ENCODE results near the gene ZNF618.

ZNF618 gene, protein sequence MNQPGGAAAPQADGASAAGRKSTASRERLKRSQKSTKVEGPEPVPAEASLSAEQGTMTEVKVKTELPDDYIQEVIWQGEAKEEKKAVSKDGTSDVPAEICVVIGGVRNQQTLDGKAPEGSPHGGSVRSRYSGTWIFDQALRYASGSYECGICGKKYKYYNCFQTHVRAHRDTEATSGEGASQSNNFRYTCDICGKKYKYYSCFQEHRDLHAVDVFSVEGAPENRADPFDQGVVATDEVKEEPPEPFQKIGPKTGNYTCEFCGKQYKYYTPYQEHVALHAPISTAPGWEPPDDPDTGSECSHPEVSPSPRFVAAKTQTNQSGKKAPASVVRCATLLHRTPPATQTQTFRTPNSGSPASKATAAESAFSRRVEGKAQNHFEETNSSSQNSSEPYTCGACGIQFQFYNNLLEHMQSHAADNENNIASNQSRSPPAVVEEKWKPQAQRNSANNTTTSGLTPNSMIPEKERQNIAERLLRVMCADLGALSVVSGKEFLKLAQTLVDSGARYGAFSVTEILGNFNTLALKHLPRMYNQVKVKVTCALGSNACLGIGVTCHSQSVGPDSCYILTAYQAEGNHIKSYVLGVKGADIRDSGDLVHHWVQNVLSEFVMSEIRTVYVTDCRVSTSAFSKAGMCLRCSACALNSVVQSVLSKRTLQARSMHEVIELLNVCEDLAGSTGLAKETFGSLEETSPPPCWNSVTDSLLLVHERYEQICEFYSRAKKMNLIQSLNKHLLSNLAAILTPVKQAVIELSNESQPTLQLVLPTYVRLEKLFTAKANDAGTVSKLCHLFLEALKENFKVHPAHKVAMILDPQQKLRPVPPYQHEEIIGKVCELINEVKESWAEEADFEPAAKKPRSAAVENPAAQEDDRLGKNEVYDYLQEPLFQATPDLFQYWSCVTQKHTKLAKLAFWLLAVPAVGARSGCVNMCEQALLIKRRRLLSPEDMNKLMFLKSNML

DNA sequence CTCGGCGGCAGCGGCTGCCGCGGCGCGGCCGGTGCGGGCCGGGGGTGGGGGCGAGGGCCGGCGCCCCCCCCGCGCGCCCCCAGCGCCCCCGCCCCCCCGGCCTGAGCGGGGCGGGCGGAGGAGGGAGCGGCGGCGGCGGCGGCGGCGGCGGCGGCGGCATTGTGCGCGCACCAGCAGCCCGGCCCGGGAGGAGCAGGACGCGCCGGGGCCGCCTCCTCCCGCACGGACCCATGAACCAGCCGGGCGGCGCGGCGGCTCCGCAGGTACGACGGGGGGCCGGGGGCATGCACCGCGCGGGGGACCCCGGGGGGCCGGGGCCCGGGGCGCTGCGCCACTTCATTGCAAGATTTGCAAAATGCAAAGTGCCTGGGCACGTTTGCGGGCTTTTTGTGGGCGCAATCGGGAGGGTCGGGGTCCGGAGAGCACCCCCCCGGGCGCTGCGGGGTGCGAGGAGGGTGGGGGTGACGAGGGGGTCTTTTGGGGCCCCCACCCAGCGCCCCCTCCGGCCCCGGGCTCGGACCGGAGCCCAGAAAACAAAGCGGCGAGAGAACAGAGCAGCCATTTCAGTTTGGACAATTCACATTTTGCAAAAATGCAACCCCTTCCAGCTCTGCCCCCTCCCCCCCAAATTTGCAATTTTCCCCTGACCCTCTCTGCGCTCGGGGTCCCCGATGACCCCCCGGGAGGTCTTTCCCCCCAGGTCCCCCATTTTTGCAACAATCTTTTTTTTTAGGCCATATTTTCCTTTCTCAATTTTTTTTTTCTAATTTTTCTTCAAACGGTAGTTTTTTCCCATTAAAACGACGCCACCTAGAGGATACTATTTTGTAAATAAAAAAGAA lies at the start of gene ZNF618:
Gene ZNF618, plus strand, starts transcription at position 159 of the 842 bp plus-strand sequence. Its CDS starts 72 bp downstream, at position 231.
- no peak for DNase-seq (ENCODE audit: extremely low read depth in 1 of 2, low read depth in 1 of 2)

DNA sequence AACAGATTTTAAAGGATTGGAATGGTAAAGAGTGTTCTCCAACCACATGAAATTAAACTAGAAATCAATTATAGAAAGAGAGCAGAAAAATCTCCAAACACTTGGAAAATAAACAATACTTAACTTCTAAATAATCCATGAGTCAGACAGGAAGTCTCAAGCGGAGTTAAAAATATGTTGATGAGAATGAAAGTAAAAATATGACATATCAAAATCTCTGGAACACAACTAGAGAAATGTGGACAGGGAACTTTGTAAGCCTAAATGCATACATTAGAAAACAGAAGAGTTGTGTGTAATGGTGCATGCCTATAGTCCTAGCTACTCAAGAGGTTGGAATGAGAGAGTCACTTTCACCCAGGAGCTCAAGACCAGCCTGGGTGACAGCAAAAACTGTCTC lies 47.9 kb upstream of the ZNF618 start:
- DNase-seq (ENCODE audit: extremely low read depth in 1 of 2, low read depth in 1 of 2): no peak

DNA sequence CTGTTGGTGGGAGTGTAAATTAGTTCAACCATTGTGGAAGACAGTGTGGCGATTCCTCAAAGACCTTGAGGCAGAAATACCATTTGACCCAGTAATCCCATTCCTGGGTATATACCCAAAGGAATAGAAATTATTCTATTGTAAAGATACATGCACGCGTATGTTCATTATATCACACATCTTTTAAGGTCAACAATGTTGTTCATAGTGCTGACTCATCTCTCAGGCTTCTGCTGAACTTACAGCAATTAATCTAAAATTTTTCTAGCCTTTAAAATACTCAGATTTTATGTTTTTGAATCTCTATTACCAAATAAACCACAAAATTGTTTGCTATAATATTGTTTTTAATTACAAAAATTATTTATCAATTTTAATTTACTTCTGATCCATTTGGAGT lies 38.8 kb upstream of the ZNF618 start:
- no peak for DNase-seq (ENCODE audit: extremely low read depth in 1 of 2, low read depth in 1 of 2)

DNA sequence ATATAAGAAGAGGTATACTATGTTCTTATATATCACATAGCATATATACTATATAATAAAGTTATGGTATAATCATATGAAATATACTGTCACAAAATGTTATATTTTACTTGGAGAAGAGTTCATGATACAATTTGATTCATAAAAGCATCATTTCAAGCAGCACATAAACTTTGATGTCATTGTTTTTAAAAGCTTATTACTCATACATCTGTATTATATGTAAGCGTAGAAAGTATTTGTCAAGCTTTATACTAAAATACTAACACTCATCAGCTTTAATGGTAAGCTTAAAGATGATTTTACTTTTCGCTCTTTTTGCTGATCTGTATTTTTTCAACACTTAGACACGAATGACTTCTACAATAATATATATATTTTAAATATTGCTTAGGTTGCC lies 34.0 kb upstream of the ZNF618 start:
- DNase-seq (ENCODE audit: extremely low read depth in 1 of 2, low read depth in 1 of 2): no peak

DNA sequence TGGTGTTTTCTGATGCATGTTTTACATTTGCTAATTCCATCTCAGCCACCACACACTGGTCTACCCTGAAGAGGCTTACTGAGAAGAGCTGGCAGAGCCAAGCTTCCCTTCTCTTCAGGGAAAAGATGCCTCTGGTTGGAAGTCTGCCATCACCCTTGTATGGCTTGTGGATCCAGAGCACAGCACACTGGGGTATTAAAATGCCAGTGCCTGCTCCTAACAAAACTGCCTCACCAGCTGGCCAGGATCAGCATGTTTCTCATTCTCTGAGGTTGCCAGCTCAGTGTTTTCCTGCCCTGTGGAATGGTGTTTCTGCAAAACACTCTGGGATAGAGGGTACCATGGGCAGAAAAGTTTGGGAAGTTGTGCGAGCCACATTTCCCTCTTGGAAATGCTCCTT lies 31.6 kb upstream of the ZNF618 start:
- no peak for DNase-seq (ENCODE audit: extremely low read depth in 1 of 2, low read depth in 1 of 2)

DNA sequence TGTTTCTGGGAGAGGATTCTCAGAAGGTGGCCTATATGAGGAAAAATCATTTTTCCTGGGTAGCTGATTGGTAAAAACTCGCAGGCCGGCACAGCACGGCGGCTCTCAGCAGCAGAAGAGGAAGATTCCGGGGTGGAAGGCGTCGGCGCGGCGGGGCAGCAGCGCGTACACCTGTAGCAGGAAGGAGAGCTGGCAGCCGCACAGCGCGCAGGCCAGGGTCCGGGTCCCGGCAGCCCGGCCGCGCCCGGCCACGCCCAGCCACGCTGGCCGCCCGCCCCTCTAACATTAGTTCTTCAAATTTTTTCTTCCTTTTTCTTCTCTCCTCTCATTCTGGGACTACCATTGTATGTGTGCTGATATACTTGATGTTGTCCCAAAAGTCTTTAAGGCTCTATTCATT lies 24.8 kb upstream of the ZNF618 start:
- DNase-seq (ENCODE audit: extremely low read depth in 1 of 2, low read depth in 1 of 2): no peak

DNA sequence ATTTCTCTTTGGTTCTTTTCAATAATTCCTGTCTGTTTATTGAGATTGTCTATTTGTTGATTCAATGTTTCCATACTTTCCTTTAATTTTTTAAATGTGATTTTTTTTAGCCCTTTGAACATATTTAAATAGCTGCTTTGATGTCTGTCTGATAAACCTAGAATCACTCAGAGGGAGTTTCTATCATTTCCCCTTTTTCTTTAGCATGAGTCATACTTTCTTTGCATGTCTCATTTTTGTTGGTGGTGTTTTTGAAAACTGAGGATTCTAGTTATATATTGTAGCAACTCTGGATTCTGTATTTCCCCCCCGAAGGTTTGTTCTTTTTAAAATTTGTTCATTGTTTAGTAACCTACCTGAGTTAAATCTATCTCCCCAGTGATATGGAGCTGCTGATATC lies 24.2 kb upstream of the ZNF618 start:
- no peak for DNase-seq (ENCODE audit: extremely low read depth in 1 of 2, low read depth in 1 of 2)

DNA sequence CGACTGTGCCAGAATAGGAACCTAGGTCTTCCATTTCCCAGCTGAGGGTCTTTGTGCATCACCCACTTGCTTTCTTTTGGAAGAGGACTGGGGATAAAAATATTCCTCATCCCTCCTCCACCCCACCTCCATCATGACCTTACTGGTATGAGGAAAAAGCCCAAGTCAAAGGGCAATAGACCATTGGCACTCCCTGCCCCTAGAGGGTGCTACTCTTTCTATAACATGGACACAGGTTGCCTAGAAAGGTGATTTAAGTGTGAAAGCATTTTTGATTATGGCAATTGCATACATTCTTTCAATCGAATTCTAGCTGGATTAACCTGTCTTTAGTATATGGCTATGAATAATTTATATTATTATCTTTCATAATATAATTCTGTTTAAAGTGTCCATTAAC lies 22.8 kb upstream of the ZNF618 start:
- DNase-seq (ENCODE audit: extremely low read depth in 1 of 2, low read depth in 1 of 2): no peak

DNA sequence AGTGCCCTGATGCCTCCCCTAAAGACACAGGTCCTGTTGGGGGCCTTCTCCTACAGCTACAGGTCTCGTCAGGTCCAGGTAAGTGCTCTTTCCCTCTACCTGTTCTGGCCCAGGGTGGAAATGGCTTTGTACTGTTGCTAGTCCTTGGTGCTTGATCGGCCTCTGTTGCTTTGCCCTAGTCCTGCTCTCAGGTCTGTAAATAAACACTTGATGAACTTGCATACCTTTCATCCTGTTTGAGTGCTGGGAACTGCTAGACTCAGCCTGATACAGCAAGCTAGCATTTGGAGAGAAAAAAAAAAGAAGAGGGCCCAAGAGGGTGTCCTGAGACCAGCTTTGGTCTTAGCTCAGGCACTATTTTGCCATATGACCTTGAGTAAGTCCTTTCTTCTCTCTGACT lies 21.8 kb upstream of the ZNF618 start:
- DNase-seq (ENCODE audit: extremely low read depth in 1 of 2, low read depth in 1 of 2): no peak

DNA sequence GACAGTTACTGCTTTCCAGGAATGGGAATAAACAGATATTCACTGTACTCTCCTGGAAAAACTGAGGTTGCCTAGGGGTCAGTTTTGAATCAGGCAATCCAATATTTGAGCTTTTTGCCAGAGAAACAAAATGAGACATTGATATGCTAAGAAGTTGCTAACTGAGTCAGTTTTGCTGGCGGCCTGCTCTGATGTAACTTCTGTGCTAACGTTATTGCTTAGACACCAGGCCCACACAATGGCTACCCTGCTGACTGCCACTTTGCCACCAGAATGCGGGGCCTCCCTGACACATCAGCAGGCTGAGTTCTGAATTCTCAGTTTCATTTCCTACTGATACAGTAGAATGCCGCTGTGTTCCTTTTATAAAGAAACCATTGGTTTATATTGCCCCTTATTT lies 18.2 kb upstream of the ZNF618 start:
- DNase-seq (ENCODE audit: extremely low read depth in 1 of 2, low read depth in 1 of 2): no peak

DNA sequence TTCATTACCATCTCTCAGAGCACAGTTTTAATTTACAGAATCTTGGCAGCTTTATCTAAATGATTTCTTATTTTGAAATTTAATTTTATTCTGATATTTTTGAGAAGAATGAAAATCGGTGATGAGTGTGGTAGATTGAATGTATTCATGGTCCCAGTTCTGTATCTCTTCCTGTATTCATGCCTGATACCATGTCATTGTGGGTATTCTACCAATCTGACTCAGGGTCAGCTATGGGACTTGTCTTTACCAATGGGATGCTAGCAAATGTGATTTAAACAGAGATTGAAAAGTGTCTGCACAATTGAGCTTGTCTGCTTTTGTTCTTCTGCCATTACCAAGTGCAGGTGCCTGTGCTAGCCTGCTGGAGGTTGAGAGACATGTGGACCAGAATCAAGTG lies 17.8 kb upstream of the ZNF618 start:
- DNase-seq (ENCODE audit: extremely low read depth in 1 of 2, low read depth in 1 of 2): no peak

DNA sequence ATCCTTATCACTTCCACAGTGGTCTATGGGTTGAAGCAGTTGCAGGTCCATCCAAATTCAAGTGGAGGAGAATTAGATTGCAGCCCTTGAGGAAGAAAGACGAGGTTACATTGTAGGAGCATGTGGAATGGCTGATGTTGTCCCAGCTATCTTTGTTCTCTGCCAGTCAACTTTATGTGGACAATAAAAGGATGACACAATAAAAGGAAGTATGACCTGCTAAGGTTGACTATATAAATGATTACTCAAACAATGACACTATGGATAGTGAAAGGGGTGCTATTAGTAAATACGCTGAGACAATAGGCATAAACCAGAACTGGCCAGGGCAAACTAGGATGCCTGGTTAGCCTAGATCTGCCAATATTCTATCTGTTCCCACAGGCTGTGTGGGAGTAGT lies 12.8 kb upstream of the ZNF618 start:
- no peak for DNase-seq (ENCODE audit: extremely low read depth in 1 of 2, low read depth in 1 of 2)

DNA sequence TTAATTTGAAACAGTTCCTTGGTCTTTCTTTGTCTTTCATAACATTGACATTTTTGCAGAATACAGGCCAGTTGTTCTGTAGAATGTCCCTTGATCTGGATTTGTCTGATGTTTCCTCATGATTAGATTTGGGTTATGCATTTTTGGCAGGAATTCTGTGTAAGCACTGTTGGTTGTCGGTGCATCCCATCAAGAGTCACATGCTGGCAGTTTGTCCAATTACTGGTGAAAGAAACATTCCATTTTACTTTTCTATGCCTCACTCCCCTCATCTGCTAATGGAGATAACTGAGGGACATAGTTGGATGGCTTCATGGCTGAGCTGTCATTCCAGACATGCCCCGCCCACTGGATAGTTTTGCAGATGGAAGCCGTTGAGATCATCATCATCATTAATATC lies 7.6 kb upstream of the ZNF618 start:
- DNase-seq (ENCODE audit: extremely low read depth in 1 of 2, low read depth in 1 of 2): no peak

DNA sequence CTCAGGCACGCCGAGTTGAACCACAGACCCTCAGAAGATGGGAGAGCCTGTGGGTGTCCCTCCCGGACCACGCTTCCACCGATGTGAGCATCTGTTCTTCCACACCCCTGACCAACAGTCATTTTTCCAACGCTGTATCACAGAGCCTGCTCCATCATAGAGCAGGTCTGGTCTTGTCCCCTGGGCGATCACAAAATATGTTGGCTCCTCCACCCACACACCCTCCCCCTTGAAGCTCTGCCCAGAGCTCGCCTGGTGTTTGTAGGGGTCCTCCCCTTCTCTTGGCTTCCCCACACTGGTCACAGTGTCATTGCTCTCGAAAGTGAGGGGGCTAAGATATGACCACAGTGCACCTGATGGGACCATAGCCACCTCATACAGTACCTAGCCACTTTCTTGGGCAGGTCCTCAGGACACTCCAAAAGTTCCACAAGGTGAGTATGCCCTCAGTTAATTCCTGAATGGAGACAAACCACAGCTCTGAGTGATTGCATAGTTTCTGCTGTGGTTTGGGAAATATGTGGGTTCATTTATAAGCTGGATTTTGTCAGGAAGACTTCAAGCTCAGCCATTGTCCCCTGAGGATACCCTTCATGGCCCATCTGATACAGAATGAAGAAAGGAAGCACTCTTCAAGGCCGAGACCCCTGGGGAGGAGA lies 3.5 kb upstream of the ZNF618 start:
- no peak for DNase-seq (ENCODE audit: extremely low read depth in 1 of 2, low read depth in 1 of 2)

DNA sequence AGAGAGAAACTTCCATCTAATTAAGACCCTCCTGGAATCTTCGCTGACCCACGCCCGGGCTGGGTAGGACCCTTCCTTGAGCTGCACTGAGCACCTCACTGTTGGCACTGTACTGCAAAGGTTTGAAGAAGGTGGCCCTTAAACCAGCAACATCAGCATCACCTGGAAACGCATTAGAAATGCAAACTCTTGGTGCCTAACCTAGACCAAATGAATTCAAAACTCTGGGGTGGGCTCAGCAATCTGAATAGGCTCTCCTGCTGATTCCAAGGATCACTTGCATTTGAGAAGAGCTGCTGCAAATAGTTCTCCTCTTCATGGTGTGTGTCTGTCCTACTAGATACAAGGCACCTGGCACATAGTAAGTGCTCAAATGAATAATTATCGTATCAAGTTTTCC lies 2.7 kb upstream of the ZNF618 start:
- DNase-seq (ENCODE audit: extremely low read depth in 1 of 2, low read depth in 1 of 2): no peak

DNA sequence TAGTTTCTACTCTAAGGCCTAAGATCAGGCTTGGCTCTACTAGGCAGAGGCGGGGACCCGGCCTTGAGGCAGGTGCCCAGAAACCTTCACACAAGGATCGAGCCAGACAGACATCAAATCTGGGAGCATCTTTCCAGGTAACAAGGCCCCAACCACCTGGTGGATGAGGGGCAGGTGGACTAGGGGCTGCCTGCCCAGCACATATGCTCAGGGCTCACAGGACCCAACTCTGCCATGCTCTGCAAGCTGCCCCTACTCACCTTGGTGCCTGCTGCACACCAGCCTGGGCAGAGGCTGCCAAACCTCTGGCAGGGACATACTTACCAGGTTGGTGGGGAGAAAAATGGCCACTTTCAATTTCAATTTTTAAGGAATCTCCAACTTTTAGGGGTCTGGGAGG lies 2.2 kb upstream of the ZNF618 start:
- no peak for DNase-seq (ENCODE audit: extremely low read depth in 1 of 2, low read depth in 1 of 2)

DNA sequence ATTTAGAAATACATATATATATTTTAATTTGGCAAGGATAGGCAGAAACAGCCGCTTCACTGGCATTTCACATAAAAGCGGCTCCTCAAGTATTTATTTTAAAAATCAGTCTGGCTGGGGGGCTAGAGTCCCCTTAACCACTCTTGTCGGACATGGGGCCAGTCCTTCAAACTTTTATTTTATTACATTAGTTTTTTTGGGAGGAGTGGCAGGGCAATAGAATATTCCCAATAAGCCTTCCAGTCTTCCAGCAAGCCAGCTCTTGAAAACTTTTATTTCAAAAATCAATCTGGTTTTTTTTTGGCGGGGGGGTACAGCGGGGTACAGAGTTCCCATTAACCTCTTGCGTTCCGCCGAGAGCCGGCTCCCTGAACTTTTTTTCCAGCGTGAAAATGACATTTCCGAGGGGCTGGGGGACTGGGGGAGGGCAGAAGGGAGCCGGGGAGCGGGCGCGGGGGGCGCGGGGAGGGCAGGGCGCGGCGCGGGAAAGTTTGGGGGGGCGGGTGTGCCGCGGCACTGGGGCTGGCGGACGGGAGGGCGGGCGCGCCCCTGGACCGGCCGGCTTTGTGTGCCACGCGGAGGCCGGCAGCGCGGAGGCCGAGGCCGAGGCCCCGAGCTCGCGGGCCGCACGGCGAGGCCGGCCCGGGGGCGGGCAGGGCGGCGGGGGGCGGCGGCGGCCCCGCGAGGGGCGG lies 504 bp upstream of the ZNF618 start:
- DNase-seq (ENCODE audit: extremely low read depth in 1 of 2, low read depth in 1 of 2): no peak

DNA sequence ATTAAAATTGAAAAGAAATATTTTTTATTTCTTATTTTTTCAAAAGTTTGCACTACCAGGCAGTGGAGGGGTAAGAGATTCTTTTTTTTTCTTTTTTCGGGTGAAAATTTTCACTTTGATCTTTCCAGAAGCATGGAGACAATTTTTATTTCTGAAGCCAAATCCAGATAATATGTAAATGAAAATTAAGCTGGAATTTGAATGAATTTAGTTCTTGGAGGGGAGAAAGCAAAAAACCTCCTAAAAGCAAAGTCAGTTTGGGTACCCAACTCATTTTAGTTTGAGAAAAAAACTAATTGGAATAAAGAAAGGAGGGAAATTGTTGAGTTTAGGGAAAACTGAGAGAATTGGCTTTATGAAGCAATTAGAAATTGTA lies 872 bp downstream of the ZNF618 start:
- no peak for DNase-seq (ENCODE audit: extremely low read depth in 1 of 2, low read depth in 1 of 2)

DNA sequence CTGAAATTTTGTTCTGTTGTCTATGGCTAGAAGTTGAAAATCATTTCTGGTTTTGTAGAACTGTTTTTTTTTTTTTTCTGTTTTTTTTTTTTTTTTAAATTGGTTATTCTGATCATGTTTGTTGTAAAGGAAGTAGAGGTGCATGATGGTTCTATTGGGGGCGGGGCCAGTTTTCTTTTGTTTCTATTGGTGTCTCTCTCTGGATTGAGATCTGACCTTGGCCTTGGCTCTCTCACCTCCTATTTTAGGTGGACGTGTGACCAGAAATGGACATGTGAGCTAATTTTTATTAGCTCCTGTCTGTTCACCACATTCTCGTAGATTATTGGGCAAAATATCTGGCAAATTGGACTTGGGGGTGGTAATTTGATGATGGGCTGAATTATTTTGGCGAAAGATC lies 3.2 kb downstream of the ZNF618 start:
- DNase-seq (ENCODE audit: extremely low read depth in 1 of 2, low read depth in 1 of 2): no peak

DNA sequence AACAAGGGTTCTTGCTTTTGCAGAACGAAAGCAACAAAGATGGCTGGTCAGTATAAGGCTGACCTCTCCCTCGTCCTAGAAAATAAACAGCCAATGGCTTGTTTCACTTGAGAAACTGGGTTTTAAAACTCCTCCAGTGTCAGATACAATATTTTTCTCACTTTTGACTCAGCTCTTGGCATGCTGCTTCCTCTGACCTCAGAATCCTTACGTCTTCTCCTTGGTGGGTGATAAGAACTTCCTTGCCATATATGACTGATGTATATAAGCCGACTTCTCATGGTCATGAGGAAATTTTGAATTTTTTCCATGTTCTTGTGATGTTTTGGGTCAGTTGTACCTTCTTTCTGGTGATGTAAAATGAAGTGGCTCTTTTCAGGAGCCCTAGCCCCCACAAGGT lies 3.8 kb downstream of the ZNF618 start:
- no peak for DNase-seq (ENCODE audit: extremely low read depth in 1 of 2, low read depth in 1 of 2)
